GM23248 (cell line): Measurements from ENCODE around the gene IGFBPL1. TPM values are rescaled to one million over a fixed set of nuclear protein-coding genes. Genes with fewer than 3 reads are reported as not detected.

Source experiments
- DNase-seq: peaks from one replicate; pipeline ENCODE4 v3.0.0-alpha.2; 2015
- H2AFZ ChIP-seq: fragments of 200-600 bp; sonication (generic); 2 replicates; pipeline ENCODE4 v1.6.1; 2016; ENCODE audit warnings: antibody characterized with exemption
- H3F3A ChIP-seq: fragments of 200-600 bp; sonication (generic); 2 replicates; pipeline ENCODE4 v1.6.1; 2016; ENCODE audit warnings: mild to moderate bottlenecking, antibody characterized with exemption, mixed run types; ENCODE audit not compliant: insufficient read depth
- H3K27ac ChIP-seq: fragments of 200-600 bp; sonication (generic); 2 replicates; pipeline ENCODE4 v1.5.1; 2016; ENCODE audit warnings: mild to moderate bottlenecking
- H3K27me3 ChIP-seq: fragments of 200-600 bp; sonication (generic); replicated peaks from 2 replicates; pipeline ENCODE4 v1.6.1; 2016; ENCODE audit warnings: mild to moderate bottlenecking; ENCODE audit not compliant: insufficient read depth
- H3K36me3 ChIP-seq: fragments of 200-600 bp; sonication (generic); 2 replicates; pipeline ENCODE4 v1.6.1; 2016; ENCODE audit warnings: low read depth, mild to moderate bottlenecking
- H3K4me1 ChIP-seq: fragments of 200-600 bp; sonication (generic); 2 replicates; pipeline ENCODE4 v1.6.1; 2016; ENCODE audit warnings: mild to moderate bottlenecking; ENCODE audit not compliant: insufficient read depth
- H3K4me2 ChIP-seq: fragments of 200-600 bp; sonication (generic); one replicate; pipeline ENCODE4 v1.6.1; 2016; ENCODE audit warnings: mild to moderate bottlenecking; ENCODE audit not compliant: unreplicated experiment
- H3K4me3 ChIP-seq: fragments of 200-600 bp; sonication (generic); 2 replicates; pipeline ENCODE4 v1.5.1; 2016; ENCODE audit warnings: mild to moderate bottlenecking
- H3K79me2 ChIP-seq: fragments of 200-600 bp; sonication (generic); 2 replicates; pipeline ENCODE4 v1.6.1; 2016; ENCODE audit warnings: mild to moderate bottlenecking; ENCODE audit not compliant: insufficient read depth
- H3K9ac ChIP-seq: fragments of 200-600 bp; sonication (generic); 2 replicates; pipeline ENCODE4 v1.6.1; 2016; ENCODE audit warnings: mild to moderate bottlenecking
- H3K9me2 ChIP-seq: fragments of 200-600 bp; sonication (generic); 2 replicates; pipeline ENCODE4 v1.6.1; 2016; ENCODE audit warnings: mixed run types, mild to moderate bottlenecking, moderate library complexity; ENCODE audit not compliant: insufficient read depth
- H3K9me3 ChIP-seq: fragments of 200-600 bp; sonication (generic); one replicate; pipeline ENCODE4 v1.6.1; 2017; ENCODE audit warnings: low read depth
- H4K20me1 ChIP-seq: fragments of 200-600 bp; sonication (generic); 2 replicates; pipeline ENCODE4 v1.6.0; 2016; ENCODE audit not compliant: insufficient read depth
- EZH2 ChIP-seq: fragments of 200-600 bp; sonication (generic); IDR thresholded peaks from 2 replicates; pipeline ENCODE4 v1.6.1; 2018; ENCODE audit warnings: antibody characterized with exemption, mild to moderate bottlenecking; ENCODE audit not compliant: insufficient read depth, poor library complexity, severe bottlenecking
- EZH2phosphoT487 ChIP-seq: fragments of 200-600 bp; sonication (generic); IDR thresholded peaks from 2 replicates; pipeline ENCODE4 v1.6.1; 2018; ENCODE audit warnings: antibody characterized with exemption, moderate library complexity, mild to moderate bottlenecking, low read depth; ENCODE audit not compliant: insufficient read depth
- whole genome bisulfite sequencing, 2 experiments: methylation state at CpG; one replicate each; pipeline ENCODE4 v1.1.6; 2015 to 2017; ENCODE audit warnings: low lambda C conversion rate in 2 of 2, low coverage in 1 of 2; ENCODE audit errors: missing lambda C conversion rate in 2 of 2; 5-methylcytosine and 5-hydroxymethylcytosine counted together
- in situ Hi-C: fragments of 300-500 bp; cut with MboI; formaldehyde crosslinking; loops from 2 replicates; pipeline ENCODE4 v1.15.0; 2020
- polyA plus RNA-seq: library from polyadenylated mRNA; unstranded; fragments of >200 nt; fragmentation: Nextera tagmentation; extraction: Ambion mirVana; gene quantifications from 2 replicates; pipeline ENCODE4 v1.2.1, GENCODE V29; 2016
- total RNA-seq: library from RNA; depleted of rRNA; stranded (reverse); fragments of >200 nt; shearing (Covaris generic); gene quantifications from 2 replicates; pipeline ENCODE4 v1.2.3, GENCODE V29; 2014

Gene IGFBPL1
- total and polyA plus RNA-seq, 2 experiments from 2014 or later = 0.34 to 0.76 TPM

GRCh38 chr9:38370176-38370575 is 54.1 kb downstream of the IGFBPL1 start:
- Histone ChIP-seq H3K4me1 (no peaks in the 10 kb centered on the region), H2AFZ (no peak overlapping the region), H3K9me3 (no peaks in the 10 kb centered on the region), H3K9me2 (no peaks in the 10 kb centered on the region), H3F3A (no peaks in the 10 kb centered on the region), H3K36me3 (no peaks in the 10 kb centered on the region), H3K79me2 (no peaks in the 10 kb centered on the region), H4K20me1 (no peaks in the 10 kb centered on the region), H3K9ac (no peak overlapping the region), H3K4me3 (no peak overlapping the region), H3K4me2 (no peak overlapping the region), H3K27me3 (0 out of 2 replicates have a peak, but pooled peaks cover 4% of the 10 kb centered on the region), H3K27ac (no peak overlapping the region)
- TF ChIP-seq EZH2 = no peak
- no peak for TF ChIP-seq EZH2phosphoT487
- WGBS, 2 experiments = 41 to 42% methylated on average over 4 of the region's 4 CpGs
- in situ Hi-C loops = loop anchor here (25.0 kb wide), 1 partner anchor 208 kb away; no protein-coding TSS in a partner anchor
- no peak for DNase-seq

GRCh38 chr9:38368731-38369130 is 55.5 kb downstream of the IGFBPL1 start:
- no peak overlapping the region for H3K4me3 ChIP-seq
- H3K9me3 ChIP-seq = no peaks in the 10 kb centered on the region
- no peak for TF ChIP-seq EZH2phosphoT487
- TF ChIP-seq EZH2 = no peak
- 0 out of 2 replicates have a peak, but pooled peaks cover 4% of the 10 kb centered on the region for H3K27me3 ChIP-seq
- in situ Hi-C loops = loop anchor here (10.0 to 25.0 kb wide), 2 partner anchors 206 to 284 kb away; no protein-coding TSS in a partner anchor
- no peak overlapping the region for H3K4me2 ChIP-seq
- H3K79me2 ChIP-seq = no peaks in the 10 kb centered on the region
- H3K27ac ChIP-seq = no peak overlapping the region
- no peaks in the 10 kb centered on the region for H3K4me1 ChIP-seq
- no peaks in the 10 kb centered on the region for H3K9me2 ChIP-seq
- H2AFZ ChIP-seq = no peak overlapping the region
- no peaks in the 10 kb centered on the region for H4K20me1 ChIP-seq
- no peak overlapping the region for H3K9ac ChIP-seq
- DNase-seq = no peak
- WGBS, 2 experiments = 65% methylated on average over 2 of the region's 2 CpGs
- H3K36me3 ChIP-seq = no peaks in the 10 kb centered on the region
- no peaks in the 10 kb centered on the region for H3F3A ChIP-seq

DNA sequence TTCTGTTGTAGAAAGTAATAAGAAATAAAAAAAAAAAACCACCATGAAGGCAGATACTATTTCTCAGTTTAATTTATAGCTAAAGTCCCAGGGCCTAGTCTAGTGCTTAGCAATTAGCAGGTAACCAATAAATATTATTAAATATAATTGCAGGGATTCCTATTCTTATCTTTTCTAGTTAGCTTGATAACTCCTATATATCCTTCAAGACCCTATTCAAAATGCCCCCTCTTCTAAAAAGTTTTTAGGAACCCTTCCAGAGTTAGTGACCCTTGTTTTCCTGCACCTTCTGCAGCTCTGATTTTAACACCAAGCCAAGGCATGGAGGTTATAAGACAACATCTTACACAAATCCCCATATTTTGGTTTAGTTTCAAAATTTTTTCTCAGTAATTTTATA is 56.4 kb downstream of the IGFBPL1 start:
- Histone ChIP-seq H3K9me3 (no peaks in the 10 kb centered on the region), H4K20me1 (no peaks in the 10 kb centered on the region), H3K9me2 (no peaks in the 10 kb centered on the region), H3K27me3 (0 out of 2 replicates have a peak, but pooled peaks cover 4% of the 10 kb centered on the region), H3K36me3 (no peaks in the 10 kb centered on the region), H3K9ac (no peak overlapping the region), H3K4me3 (no peak overlapping the region), H2AFZ (no peak overlapping the region), H3K4me2 (no peak overlapping the region), H3K79me2 (no peaks in the 10 kb centered on the region), H3F3A (no peaks in the 10 kb centered on the region), H3K4me1 (no peaks in the 10 kb centered on the region), H3K27ac (no peak overlapping the region)
- no peak for DNase-seq
- TF ChIP-seq EZH2phosphoT487 = no peak
- TF ChIP-seq EZH2 = no peak
- in situ Hi-C loops = loop anchor here (10.0 to 25.0 kb wide), 2 partner anchors 206 to 283 kb away; no protein-coding TSS in a partner anchor

GRCh38 chr9:38363589-38363925 is 60.7 kb downstream of the IGFBPL1 start:
- Histone ChIP-seq H3K27me3 (no peaks in the 10 kb centered on the region), H3K27ac (no peak overlapping the region), H3K36me3 (no peaks in the 10 kb centered on the region), H2AFZ (peak overlapping the region; percentile 62), H3K4me2 (peak overlapping the region; percentile 72), H4K20me1 (no peaks in the 10 kb centered on the region), H3K9me3 (no peaks in the 10 kb centered on the region), H3K4me3 (peak overlapping the region; percentile 57), H3K9me2 (no peaks in the 10 kb centered on the region), H3F3A (no peaks in the 10 kb centered on the region), H3K9ac (no peak overlapping the region), H3K4me1 (0 out of 2 replicates have a peak, but pooled peaks cover 3% of the 10 kb centered on the region), H3K79me2 (no peaks in the 10 kb centered on the region)
- no peak for DNase-seq
- WGBS, 2 experiments = 64 to 65% methylated on average over 5 of the region's 5 CpGs
- in situ Hi-C loops = loop anchor here (5.0 to 25.0 kb wide), 3 partner anchors 201 to 451 kb away; no protein-coding TSS in a partner anchor
- TF ChIP-seq EZH2 (no peak), EZH2phosphoT487 (no peak)
